ENCODE results near the gene RDX.

Gene RDX

DNA sequence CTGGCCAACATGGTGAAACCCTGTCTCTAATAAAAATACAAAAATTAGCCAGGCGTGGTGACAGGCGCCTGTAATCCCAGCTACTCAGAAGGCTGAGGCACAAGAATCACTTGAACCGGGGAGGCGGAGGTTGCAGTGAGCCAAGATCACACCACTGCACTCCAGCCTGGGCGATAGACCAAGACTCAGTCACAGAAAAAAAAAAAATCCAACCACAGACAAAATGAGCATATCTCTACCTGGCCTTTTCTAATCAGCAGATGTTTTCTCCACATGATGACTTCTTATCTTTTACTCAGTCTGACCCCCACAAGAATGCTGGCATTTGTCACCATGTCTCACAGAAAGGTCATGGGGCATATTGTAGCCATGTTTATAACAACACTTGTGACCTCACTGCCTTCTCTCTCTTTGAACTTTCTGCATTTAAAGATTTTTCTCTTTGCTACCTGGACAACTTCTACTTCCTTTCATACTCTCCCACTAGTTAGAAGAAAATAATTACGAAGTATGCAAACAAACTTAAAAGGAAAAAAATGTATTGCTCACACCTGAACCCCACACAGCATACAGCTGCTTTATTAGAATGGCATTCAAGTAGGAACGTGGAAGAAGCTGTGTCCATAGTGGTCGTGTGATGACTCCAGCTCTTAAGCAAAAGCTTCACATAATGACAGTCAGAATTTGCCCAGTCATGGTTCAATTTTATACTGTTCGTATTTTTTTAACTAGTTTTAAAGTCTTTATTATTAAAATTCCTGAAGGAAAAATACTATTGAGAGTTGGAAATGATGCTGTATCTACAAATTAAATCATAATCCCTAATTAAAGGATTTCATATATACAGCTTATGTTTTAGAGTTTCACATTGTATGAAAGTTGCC is 137.9 kb downstream of the RDX start:
- no peak for DNase-seq
- Mint-ChIP-seq H3K36me3 (ENCODE audit: insufficient read depth) (no peaks in the 10 kb centered on the region), H3K4me3 (no peak overlapping the region), H3K4me1 (ENCODE audit: low read depth in 2 of 2) (no peaks in the 10 kb centered on the region), H3K9me3 (no peaks in the 10 kb centered on the region), H3K27ac (no peak overlapping the region), H3K27me3 (peaks cover 16 to 27% of the 10 kb centered on the region in 2 donors)
- no peak for ATAC-seq (replicated peaks)

DNA sequence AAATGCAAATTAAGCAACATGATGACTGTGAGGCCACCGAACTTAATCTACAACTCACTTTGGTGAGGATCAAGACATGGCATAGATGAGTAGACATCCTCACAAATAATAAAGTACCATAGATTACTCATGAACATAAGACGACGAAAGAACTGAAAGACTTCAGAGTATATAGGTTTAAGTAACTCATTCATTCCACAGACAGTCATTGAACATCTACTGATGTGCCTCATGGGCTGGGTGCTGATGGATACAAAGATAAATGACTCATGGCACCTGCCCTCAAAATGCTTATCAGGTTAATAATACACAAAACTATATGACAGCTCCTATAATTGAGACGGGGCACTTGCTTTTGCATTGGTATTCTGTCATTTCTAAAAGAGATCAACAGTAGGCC is 139.9 kb downstream of the RDX start:
- DNase-seq (no peak), ATAC-seq (replicated peaks) (no peak)
- Mint-ChIP-seq H3K4me3 (no peak overlapping the region), H3K27ac (no peak overlapping the region), H3K27me3 (peaks cover 0 to 32% of the 10 kb centered on the region in 2 donors), H3K4me1 (ENCODE audit: low read depth in 2 of 2) (no peaks in the 10 kb centered on the region), H3K36me3 (ENCODE audit: insufficient read depth) (no peaks in the 10 kb centered on the region), H3K9me3 (no peaks in the 10 kb centered on the region)

DNA sequence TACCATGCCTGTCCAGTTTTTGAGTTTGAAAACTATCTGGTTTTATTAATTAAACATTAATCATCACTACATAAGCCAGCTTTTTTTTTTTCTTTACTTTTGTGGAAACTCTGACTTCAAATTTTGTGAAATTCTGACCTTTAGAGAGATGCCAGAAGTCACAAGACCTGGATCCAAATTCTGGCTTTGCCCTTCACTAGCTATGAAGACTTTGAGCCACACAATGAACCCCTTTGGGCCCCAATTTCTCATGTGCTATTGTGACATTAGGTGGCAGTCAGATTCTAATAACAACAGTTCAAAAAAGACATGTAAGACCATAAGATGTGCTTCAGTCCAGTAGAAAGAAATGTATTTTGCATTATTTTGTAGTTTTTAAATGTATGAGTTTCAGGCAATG is 142.9 kb downstream of the RDX start:
- Mint-ChIP-seq H3K9me3 (no peaks in the 10 kb centered on the region), H3K4me3 (no peak overlapping the region), H3K27me3 (peaks cover 6 to 22% of the 10 kb centered on the region in 2 donors), H3K27ac (no peak overlapping the region), H3K36me3 (ENCODE audit: insufficient read depth) (no peaks in the 10 kb centered on the region), H3K4me1 (ENCODE audit: low read depth in 2 of 2) (no peaks in the 10 kb centered on the region)
- ATAC-seq (replicated peaks), result no peak
- no peak for DNase-seq

DNA sequence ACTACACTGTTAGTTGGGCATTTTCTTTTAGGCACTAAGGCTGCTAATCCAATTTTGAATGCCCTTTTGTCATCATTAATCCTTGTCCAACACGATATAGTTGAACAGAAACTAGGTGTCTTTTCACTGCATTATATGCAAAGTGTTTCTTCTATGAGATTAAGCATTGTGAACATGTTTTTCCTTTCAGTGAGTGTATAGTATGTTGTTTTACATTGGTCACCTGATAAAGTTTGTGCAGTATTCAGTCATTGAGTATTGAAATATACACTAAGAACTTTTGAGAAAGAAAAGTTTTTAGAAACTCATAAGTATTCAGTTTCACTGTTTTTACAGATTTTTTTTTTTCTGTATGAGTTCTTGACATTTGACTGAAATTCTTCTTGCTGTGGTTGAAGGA is 144.2 kb downstream of the RDX start:
- no peak for ATAC-seq (replicated peaks)
- no peak for DNase-seq
- Mint-ChIP-seq H3K27ac (no peak overlapping the region), H3K4me3 (no peak overlapping the region), H3K4me1 (ENCODE audit: low read depth in 2 of 2) (no peaks in the 10 kb centered on the region), H3K36me3 (ENCODE audit: insufficient read depth) (no peaks in the 10 kb centered on the region), H3K27me3 (peaks cover 10 to 12% of the 10 kb centered on the region in 2 donors), H3K9me3 (no peaks in the 10 kb centered on the region)

DNA sequence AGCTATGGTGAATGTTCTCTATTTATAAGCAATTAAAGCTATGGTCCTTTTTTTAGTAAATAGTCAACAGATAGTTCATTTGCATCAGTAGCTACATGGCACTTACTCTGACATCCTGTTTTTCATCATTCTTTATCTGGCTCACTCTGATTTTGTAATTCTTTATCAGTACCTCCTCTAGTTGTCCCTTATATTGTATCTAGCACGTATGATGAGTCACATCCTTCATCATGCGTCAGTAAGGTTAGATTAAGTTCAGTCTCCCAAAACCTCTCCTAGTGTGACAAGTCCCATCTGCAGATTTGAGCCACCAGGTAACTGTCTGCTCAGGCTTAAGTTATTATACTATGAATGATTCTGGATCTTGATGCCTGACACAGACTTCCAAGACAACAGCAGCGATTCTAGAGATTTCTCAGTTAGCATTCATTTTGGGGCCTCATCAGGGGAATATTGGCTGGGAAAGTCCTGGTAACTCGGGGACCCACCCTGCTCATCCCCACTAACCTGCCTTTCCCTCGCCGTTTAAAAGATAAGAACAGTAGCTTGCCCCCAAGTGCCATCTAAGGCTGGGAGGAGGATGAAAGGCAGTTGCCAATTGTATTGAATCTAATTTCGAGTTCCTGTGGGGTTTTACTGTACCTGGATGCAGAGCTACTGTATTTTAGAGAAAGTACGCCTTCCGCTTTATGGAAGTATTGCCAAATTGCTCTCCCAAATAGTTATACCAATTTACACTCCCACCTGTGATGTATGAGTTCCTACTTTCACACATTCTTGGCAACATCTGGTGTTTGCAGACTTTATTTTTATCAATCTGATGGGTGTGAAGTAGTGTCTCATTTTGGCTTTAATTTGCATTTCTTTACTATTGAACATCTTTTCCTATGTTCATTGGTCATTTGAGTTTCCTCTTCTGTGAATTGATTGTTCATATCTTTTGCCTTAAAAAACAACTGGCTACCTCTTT is 147.4 kb downstream of the RDX start:
- peaks cover 27 to 30% of the 10 kb centered on the region in 2 donors for H3K27me3 Mint-ChIP-seq
- H3K36me3 Mint-ChIP-seq (ENCODE audit: insufficient read depth), result no peaks in the 10 kb centered on the region
- no peak overlapping the region for H3K27ac Mint-ChIP-seq
- ATAC-seq (replicated peaks), result no peak
- H3K4me1 Mint-ChIP-seq (ENCODE audit: low read depth in 2 of 2), result no peaks in the 10 kb centered on the region
- DNase-seq, result no peak
- no peaks in the 10 kb centered on the region for H3K9me3 Mint-ChIP-seq
- no peak overlapping the region for H3K4me3 Mint-ChIP-seq

DNA sequence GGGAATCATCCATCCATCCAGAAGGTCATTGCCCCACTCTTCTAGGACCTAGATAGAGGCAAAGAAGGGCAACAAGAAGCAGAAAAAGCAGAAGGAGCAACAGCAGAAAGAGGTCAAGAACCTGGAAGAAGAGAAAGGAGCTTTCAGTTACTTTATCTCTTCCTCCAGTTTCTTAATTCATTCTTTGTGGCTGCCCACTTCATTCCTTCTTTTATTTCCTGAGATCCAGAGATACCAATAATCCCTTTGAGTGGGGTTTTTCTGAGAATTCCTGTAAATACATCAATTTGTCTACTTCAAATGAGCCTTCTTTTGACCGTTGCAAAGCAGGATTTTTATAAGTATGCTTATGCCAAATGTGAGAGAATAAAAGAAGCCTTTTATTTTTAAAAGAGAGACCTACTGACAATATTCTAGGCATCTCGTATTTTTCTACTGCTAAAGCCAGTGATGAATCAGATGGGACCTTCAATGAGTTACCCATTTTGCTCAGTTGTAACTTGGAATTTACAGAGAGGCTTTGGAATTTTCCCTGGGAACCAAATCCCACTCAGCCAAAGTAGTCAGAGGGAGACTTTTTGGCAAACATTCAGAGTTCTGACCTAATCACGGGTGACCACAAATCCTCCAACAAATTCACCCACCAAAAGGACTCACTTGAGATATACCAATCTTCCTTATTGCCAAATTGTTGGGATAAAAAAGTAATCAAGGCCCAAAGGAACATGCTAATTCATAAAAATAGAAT is 148.3 kb downstream of the RDX start:
- H3K27ac Mint-ChIP-seq, result no peak overlapping the region
- no peak for DNase-seq

DNA sequence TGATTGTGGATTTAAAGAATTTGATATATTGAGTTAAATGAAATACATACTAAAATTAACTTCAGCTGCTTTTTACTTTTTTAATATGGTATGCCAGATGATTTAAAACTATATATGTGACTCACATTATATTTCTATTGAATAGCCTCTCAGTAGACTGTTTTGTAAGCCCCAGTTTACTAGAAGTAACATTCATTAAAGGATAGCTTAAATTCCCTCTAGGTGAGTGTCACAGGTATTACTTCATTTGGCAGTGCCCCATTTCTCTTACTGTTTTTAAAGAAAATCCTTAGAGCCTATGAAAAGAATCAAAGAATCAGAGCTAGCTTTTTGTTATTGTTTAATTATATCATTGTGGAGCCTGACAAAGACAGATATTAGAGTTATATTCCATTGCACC is 154.6 kb downstream of the RDX start:
- ATAC-seq (replicated peaks) (no peak), DNase-seq (no peak)
- Mint-ChIP-seq H3K27ac (no peak overlapping the region), H3K36me3 (ENCODE audit: insufficient read depth) (no peaks in the 10 kb centered on the region), H3K9me3 (no peaks in the 10 kb centered on the region), H3K27me3 (peaks cover 23 to 26% of the 10 kb centered on the region in 2 donors), H3K4me3 (no peak overlapping the region), H3K4me1 (ENCODE audit: low read depth in 2 of 2) (no peaks in the 10 kb centered on the region)

More for the DNA sequence above, 148.3 kb downstream of the RDX start:
- no peak for ATAC-seq (replicated peaks)
- H3K36me3 Mint-ChIP-seq (ENCODE audit: insufficient read depth), result no peaks in the 10 kb centered on the region
- no peak overlapping the region for H3K4me3 Mint-ChIP-seq
- no peaks in the 10 kb centered on the region for H3K4me1 Mint-ChIP-seq (ENCODE audit: low read depth in 2 of 2)
- H3K27me3 Mint-ChIP-seq, result peaks cover 21 to 27% of the 10 kb centered on the region in 2 donors
- no peaks in the 10 kb centered on the region for H3K9me3 Mint-ChIP-seq

DNA sequence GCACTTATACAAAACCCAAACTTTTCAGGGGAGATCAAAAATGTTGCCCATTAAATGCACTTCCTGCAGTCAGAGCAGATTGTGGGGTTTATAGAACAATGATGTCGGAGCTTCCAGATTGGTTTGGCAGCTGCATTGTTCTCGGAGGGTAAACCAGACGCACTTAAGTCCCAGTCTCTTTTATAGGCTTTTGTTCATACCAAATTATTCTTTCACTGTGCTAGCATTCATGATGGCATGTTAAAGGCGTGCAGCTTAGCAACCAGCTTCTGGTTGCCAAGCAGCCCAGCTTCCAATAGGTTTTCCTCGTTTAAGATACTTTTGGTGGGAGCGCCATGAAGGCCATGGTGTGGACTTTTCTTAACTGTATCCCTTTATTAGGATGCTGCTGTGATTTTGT is 162.3 kb downstream of the RDX start:
- H3K4me1 Mint-ChIP-seq (ENCODE audit: low read depth in 2 of 2), result no peaks in the 10 kb centered on the region
- H3K9me3 Mint-ChIP-seq, result no peaks in the 10 kb centered on the region
- ATAC-seq (replicated peaks) (no peak), DNase-seq (no peak)
- no peaks in the 10 kb centered on the region for H3K36me3 Mint-ChIP-seq (ENCODE audit: insufficient read depth)
- H3K27me3 Mint-ChIP-seq, result peaks cover 11 to 20% of the 10 kb centered on the region in 2 donors
- H3K27ac Mint-ChIP-seq, result no peak overlapping the region
- H3K4me3 Mint-ChIP-seq, result no peak overlapping the region

DNA sequence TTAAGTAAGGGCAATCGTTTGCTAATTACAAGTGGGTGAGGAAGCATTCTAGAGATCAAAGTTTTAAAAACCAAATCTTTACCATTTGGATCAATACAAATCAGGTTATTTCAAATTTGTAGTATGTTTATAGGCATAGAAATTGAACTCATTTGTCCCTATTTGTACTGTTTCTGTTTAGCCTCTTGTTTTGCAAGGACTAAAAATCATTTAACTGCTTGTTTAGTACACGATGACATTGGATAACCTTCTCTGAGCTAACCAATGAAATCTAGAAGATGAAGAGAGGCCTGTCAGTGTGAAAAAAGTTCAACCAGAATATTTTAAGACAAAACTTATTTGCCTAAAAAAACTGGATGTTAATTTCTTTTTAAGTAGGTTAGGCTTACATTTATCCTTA is 163.3 kb downstream of the RDX start:
- Mint-ChIP-seq H3K4me1 (ENCODE audit: low read depth in 2 of 2) (no peaks in the 10 kb centered on the region), H3K9me3 (no peaks in the 10 kb centered on the region), H3K27ac (no peak overlapping the region), H3K36me3 (ENCODE audit: insufficient read depth) (no peaks in the 10 kb centered on the region), H3K27me3 (peaks cover 11 to 20% of the 10 kb centered on the region in 2 donors), H3K4me3 (no peak overlapping the region)
- no peak for DNase-seq
- ATAC-seq (replicated peaks), result no peak

DNA sequence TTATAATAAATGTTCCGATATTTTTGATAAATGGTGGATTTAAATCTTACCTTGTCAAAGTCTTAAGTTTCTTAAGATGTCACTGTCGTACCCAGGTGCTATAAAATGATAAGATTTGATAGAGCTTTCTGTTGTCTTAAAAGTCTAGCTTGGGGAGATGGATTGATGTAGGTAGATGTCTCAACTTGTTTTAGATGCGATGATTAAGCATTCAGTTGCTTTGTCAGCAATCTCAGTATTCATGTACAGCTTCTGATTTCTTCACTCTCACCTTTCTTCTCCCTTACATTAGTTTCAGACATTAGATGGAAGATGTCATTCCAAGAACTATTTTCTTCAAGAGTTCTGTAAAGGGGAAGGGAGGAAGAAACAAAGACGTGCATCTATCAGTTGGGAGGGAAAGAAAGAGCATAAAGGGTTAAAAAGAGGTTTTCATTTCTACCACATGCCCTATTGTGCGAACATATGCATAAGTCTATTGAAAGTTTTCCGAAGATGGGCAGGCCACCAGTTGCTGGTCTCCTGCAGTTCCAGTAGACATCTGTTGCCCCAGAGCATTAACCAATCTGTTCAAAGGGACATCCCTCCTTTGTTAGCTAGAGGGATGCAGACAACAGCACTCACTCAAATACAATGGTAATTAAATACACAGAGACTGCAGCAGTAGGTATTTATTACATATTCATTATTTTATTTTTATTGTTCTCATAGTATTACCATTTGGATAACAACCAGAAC is 164.9 kb downstream of the RDX start:
- Mint-ChIP-seq H3K9me3 (no peaks in the 10 kb centered on the region), H3K27me3 (peaks cover 11 to 20% of the 10 kb centered on the region in 2 donors), H3K27ac (no peak overlapping the region), H3K36me3 (ENCODE audit: insufficient read depth) (no peaks in the 10 kb centered on the region), H3K4me3 (no peak overlapping the region), H3K4me1 (ENCODE audit: low read depth in 2 of 2) (no peaks in the 10 kb centered on the region)
- ATAC-seq (replicated peaks) (no peak), DNase-seq (no peak)

DNA sequence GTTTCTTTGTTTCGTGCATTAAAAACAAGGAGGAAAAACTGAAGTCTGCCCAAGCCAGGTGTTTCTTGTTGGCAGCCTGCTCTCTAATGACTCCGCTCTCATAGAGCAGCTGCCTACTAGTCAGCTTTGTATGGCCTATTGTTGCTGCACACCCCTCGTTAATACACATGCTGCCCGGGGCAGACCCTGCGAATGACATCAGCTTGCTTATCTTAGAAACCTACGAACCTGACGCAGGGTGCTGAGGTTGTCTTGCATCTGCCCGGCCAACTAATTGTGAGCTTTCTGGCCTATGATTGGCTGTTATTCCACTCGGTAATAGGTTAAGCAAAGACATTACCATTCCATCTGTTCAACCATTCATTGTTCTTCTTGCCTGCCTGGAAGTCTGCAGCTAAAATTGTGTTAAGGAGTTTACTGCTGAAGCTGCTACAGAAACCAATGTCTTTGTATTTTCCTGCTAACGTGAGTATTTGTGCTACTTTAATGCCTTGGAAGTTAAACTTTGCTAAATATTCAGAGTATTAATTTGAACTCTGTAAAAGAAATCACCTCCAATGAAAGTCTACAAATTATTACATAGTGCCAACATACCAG is 165.7 kb downstream of the RDX start:
- no peak for ATAC-seq (replicated peaks)
- H3K9me3 Mint-ChIP-seq, result no peaks in the 10 kb centered on the region
- H3K27ac Mint-ChIP-seq, result no peak overlapping the region
- H3K4me3 Mint-ChIP-seq, result no peak overlapping the region
- no peaks in the 10 kb centered on the region for H3K4me1 Mint-ChIP-seq (ENCODE audit: low read depth in 2 of 2)
- no peaks in the 10 kb centered on the region for H3K36me3 Mint-ChIP-seq (ENCODE audit: insufficient read depth)
- H3K27me3 Mint-ChIP-seq, result peaks cover 11 to 20% of the 10 kb centered on the region in 2 donors
- DNase-seq, result no peak

DNA sequence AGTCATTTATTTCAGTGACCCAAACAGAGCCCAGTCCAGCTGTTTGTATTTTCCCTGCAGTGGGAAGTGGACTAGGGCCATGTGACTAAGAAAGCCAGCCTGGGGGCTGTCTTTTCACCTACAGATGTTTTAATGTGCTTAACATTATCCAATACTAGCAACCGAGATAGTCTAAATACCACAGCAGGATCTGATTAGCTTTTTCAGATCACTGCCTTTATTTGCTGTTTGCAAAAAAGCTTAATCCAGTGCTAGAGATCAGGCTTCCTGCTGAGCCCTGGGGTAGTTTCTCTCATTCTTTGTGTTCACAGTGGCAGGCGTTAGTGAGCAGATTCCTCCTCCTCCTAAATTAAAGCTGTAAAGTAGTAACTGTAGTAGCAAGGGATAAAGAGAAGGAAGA is 168.3 kb downstream of the RDX start:
- Mint-ChIP-seq H3K4me3 (no peak overlapping the region), H3K4me1 (ENCODE audit: low read depth in 2 of 2) (no peaks in the 10 kb centered on the region), H3K27me3 (peaks cover 11 to 20% of the 10 kb centered on the region in 2 donors), H3K9me3 (no peaks in the 10 kb centered on the region), H3K27ac (no peak overlapping the region), H3K36me3 (ENCODE audit: insufficient read depth) (no peaks in the 10 kb centered on the region)
- DNase-seq, result no peak
- ATAC-seq (replicated peaks), result no peak
